Stimulated activated CD8-positive, alpha-beta memory T cell treated with anti-CD3 and anti-CD28 coated beads, Interleukin-4, amount 100 ng/mL, for 1 hour (primary cell): Measurements from ENCODE around the gene IVNS1ABP.
"Not testable (repeated sequence)": the region's sequence is repeated elsewhere in the genome, so short reads cannot be mapped to it uniquely, and the experiment has no call there.

Experiments used
- DNase-seq, 2 donors: peaks; one replicate each; pipeline ENCODE4 v3.0.0-alpha.2; 2020; ENCODE audit warnings: low read depth in 2 of 2, low spot score in 1 of 2

IVNS1ABP gene

DNA sequence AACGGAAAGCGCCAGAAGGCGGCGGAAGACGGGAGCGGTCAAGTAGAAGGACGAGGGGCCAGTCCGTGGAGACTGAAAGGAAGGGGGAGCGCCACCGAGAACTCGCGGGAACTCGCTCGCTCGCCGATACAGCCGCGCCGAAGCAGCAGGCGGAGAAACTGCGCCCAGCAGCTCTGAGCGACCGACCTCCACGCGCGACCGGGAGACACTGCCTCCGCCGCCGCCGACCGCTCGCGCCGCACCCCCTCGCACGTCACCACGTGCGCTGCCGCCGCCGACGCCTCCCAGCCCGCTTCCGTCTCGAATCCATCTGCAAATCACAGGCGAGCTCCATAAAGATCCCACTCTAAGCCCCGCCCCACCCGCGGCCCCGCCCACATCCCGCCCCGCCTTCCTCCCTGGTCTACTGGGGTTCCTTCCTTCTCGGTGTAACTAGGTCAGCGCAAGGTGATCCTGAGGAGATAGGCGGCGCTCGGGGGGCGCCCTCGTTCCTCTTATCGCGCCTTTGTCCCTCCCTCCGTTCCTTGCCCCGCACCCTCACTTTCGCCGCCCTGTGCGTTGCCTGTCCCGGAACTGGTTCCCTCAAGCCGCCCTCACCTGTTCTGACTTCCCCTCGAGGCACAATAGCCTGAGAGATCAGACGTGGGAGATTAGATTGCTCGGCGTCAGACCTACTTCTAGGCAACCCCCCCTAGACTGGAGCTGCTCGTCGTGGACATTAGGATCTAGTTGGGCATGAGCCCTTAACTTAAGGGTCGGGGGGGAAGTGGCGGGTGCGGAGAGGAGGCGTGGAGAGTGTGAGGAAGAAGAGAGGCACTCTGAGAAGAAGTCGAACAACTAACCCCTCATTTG lies at the start of gene IVNS1ABP:
Gene IVNS1ABP (minus strand): TSS at position 210 of the 852 bp plus-strand sequence. CDS start 7,750 bp downstream, outside the sequence.
- peak; percentile 90 to 94 for DNase-seq

DNA sequence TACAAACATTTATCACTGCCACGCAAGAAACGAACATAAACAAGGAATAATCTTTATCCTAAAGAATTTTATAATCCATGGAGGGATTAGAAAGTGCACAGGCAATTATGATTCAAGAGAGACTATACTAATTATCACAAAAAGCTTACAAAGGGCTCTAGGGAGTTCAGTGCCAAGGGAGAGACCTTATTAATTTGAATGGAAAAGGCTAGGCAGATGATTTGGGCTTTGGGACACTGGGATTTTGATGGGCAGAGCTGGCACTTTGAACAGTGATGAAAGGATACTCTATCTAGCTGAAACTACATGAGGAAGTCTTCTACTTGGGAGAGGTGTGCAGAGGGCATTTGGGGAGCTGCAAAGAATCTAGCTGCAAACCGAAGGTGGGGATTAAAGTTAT lies 48.9 kb upstream of the IVNS1ABP start:
- DNase-seq = no peak

DNA sequence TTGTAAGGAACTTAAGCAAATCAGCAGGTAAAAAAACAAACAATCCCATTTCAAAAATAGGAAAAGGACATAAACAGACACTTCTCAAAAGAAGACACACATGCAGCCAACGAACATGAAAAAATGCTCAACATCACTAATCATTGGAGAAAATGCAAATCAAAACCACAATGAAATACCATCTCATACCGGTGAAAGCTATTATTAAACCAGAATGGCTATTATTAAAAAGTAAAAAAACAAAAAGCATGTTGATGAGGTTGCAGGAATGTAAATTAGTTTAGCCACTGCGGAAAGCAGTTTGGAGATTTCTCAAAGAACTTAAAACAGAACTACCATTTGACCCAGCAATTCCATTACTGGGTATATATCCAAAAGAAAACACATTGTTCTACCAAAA lies 47.5 kb upstream of the IVNS1ABP start:
- not testable (repeated sequence) for DNase-seq

DNA sequence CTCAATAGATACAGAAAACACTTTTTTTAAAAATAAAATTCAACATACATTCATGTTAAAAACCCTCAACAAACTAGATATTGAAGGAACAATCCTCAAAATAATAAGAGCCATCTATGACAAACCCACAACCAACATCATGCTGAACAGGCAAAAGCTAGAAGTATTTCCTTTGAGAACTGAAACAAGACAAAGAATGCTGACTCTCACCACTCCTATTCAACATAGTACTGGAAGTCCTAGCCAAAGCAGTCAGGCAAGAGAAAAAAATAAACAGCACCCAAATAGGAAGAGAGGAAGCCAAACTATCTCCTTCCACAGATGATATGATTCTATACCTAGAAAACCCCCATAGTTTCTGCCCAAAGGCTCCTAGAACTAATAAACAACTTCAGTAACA lies 46.2 kb upstream of the IVNS1ABP start:
- no peak for DNase-seq

DNA sequence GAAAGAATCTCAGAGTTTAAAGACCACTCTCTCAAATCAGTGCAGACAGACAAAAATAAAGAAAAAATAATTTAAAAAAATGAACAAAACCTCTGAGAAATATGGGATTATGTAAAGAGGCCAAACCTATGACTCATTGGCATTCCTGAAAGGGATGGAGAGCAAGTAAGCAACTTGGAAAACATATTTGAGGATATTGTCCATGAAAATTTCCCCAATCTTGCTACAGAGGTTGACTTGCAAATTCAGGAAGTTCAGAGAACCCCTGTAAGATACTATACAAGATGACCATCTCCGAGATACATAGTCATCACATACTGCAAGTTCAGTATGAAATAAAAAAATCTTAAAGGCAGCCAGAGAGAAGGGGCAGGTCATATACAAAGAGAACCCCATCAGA lies 43.7 kb upstream of the IVNS1ABP start:
- DNase-seq = no peak

DNA sequence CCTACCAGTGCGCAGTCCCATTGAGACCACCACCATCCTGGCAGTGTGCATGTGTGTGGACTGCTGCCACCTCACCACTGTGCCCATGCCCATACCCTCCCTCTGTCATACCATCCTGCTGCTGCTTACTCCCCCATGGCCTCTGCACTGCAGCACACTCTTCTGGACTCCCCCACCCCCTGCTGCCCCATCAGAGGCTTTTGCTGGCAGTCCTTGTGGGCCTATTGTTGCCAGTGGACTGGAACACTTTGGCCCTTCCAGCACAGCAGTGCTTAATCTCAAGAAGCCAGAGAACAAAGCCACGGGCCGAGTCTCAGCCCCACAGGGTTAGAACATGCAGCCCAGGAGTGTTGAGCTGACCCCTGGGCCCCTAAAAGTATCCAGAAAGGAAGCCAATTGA lies 41.9 kb upstream of the IVNS1ABP start:
- no peak for DNase-seq

DNA sequence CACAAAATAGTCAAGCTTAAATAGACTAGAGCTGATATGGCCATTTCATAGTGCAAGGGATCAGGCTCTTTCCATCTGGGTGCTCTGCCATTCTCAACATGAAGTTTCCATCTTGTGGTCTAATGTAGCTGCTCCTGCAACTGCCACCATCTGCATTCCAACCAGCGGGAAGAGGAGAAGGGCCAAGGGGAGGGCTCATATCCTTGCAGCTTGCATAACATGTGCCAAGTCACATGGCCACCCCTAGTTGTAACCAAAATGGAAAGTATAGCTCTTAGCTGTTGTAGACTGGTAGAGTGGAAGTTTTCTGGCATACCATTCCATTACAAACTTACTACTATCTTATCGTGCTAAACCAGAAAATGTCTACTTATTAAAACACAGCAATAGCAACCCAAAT lies 38.9 kb upstream of the IVNS1ABP start:
- no peak for DNase-seq

DNA sequence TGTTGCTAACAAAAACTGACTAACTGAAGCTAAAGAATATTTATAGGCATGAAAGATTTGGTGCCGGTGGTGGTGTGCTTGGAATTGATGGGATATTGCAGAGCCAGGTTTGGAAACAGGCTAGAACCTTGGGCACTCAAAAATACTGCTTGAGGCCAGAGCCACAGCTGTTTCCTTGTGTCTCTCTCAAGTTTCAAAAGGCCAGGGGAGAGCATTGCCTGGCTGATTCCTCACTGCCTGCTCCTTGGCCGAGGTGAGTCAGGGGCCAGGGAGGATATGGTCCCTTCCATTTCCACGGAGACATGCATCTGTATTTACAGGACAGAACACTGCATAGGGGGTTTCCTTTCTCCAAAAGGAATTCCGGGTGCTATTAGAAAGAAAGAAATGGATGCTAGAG lies 36.1 kb upstream of the IVNS1ABP start:
- no peak for DNase-seq

DNA sequence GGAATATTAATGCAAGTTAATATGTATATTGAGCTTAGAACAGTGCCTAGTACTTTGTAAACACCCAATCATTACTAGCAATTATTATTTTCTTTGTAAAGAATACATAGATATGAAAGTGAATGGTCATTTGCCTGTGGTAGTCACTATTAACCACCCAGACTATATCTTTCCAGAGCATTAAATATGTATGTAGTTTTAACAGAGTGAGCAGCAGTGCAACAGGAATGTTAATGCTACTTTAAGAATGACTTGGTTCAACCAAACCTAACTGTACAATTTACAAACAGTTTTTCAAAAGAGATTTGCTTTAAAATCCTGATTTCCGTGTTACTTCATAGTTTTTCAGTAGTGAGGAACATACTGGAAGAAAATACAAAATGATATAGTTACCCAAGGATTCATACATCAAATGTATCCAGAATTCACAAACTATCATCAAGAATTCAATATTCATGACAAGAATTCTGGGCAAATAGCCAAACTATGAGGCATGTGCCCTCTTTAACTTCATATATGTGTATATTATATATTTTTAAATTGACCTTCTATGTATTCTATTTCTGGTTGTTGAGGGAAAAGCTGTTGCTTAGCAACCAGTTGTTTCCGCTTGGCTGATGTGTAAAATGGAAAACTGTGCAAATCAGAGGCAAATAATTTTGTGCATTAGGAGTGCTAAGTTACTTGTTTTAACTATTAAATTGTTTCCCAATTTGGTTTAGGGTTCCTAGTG lies 34.9 kb upstream of the IVNS1ABP start:
- no peak for DNase-seq

DNA sequence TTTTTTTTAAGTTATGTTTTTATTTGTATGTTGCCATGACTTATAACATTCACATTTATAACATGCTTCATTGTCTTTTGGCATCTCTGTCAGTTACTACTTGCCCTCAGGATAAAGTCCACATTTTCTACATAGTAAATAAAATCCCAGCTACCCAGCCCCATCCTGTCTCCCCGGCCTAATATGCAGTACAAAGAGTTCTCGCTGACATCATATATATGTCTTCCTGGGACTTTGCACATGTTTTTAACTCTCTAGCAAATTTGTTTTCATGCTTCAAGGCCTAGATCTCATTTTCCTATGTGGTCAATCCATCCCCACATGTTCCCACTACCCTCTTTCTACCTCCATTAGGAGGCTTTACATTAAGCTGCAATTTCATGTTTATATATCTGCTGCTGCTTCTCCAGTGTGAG lies 33.0 kb upstream of the IVNS1ABP start:
- no peak for DNase-seq

DNA sequence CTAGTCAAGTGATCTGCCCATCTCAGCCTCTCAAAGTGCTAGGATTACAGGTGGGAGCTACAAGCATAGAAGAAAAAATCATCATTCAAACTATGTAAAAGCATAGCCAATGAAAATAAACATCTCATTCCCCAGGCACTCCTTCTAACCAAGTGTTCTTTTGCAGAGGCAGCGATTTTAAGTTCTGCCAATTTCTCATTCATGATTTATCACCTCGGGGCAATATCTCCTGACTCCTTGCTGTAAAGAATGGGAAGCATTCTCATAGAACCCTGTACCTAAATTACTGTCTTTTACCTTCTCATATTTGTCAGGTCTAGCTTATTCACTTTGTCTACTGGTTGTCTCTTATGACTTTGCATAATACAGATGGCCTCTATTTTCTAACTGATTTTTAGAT lies 32.5 kb upstream of the IVNS1ABP start:
- DNase-seq = no peak

DNA sequence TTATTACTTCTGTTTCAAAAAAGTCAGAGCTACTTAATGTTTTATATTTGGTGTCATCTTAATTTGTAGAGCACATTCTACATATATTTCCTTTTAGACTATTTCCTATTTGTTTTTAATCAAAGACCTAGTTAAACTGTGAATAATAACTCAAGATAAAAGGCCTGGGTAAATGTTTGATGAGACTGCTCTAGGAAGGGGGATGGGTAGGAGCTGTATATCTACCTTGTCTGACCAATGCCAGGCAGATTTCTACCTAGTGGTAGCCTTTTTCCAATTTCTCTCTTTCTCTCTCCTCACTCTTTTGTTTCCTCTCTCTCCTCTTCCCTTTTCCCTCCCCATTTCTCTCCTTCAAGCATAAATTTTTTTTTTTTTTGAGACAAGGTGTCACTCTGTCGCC lies 31.9 kb upstream of the IVNS1ABP start:
- DNase-seq = no peak

DNA sequence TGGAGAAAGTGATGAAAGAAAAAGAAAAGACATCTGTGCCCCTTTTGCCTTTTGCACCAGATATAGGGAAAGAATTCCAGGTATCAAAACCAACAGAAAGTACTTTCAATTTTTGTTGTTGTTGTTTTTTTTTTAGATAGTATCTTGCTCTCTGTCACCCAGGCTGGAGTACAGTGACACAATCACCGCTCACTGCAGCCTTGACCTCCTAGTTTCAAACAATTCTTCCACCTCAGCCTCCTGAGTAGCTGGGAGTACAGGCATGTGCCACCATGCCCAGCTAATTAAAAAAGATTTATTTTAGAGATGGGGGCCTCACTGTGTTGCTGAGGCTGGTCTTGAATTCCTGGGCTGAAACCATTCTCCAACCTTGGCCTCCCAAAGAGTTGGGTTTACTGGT lies 31.3 kb upstream of the IVNS1ABP start:
- no peak for DNase-seq

DNA sequence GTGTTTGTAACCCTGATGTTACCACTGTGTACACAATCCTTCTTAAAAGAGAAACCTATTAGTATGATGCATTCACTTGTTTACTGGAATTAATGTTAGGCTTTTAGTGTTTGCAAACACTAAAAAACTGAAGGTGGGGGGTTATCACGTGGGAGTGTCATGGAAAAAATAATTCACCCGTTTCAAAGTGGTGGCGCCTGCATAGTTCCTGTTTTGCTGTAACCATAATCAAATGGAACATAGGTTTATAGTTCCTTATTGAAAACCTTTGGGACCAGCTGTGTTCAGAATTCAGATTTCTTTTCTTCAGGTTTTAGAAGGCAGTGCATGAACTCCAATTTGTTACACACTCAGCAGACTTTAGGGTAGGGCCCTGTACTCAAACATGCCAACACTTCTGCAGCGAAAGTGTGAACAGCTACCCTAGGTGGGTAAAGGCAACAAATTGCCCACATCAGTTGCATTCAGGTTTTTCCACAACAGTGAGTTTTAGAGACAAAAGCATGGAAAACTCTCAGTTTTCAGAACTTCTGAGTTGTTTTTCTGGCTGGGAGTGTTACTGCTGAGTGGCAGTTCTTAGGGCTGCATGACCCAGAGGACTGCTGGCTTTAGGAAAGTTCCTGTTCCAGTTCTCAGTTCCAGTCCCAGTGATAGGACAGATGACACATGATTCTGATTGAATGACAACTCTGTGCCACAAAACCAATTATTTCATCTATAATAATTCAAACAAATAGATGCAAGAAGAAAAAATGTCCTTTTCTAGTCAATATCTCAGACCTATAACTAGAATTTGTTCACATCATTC lies 29.1 kb upstream of the IVNS1ABP start:
- DNase-seq = no peak

DNA sequence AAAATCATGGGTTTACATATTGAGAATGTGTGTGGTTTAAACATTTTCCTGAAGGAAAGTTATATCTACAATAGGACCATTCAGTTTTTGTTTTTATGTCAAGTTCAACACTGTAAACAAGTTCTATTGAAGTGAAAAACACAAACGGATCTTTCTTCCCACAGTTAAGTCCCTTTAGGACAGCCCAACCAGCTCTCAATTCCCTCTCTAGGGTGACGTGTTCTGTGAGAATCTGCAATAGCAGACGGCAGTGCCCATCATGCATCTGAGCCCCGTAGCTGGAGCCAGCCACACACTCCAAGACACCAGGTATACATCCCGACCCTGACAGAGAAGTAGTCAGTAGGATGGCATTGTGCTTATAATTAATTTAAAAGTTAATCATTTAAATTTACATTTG lies 26.3 kb upstream of the IVNS1ABP start:
- DNase-seq = no peak

DNA sequence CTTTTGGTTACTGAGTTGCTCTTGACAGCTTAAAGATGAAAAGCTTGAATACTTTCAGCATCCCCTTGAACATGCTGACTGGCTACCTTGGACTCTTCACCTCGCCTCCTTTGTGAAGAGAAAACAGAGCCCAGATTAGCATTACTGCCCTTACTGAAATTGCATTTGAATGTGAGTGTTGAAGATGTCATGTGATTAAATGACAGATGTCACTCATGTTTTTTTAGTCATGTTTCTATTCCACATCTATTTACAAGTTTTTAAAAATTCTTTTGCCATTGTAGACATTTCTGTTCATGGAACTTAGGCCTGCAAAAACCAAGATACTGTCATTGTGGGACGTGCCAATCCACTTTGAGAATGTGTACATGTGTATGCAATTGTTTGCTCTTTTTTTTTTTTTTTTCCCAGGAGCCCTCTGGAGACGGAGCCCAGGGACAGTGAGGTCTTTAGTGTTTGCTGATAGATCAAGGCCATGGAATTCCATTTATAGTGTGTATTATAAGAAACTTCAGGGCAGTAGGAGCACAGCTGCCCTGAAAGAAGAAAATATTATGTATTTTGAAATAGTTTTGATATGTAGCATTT lies 25.7 kb upstream of the IVNS1ABP start:
- no peak for DNase-seq

DNA sequence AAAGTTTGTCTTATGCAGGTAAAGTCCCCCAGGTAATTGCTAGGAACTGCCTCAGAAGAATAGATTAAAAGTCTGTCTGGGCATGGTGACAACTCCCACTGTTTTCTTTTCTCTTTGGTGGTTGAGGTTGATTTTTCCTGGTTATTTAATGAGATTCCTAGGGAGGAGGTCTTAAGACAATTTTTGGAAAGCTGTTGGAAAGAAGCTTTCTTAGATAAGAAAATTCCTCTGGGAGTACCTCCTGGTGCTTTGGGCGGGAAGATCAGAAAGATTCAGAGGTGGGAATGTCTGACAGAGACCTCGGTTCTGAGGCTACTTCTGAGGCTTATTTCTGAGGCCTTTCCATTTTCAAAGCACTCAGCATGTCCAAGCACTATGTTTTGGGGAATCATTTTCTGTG lies 25.0 kb upstream of the IVNS1ABP start:
- no peak for DNase-seq

DNA sequence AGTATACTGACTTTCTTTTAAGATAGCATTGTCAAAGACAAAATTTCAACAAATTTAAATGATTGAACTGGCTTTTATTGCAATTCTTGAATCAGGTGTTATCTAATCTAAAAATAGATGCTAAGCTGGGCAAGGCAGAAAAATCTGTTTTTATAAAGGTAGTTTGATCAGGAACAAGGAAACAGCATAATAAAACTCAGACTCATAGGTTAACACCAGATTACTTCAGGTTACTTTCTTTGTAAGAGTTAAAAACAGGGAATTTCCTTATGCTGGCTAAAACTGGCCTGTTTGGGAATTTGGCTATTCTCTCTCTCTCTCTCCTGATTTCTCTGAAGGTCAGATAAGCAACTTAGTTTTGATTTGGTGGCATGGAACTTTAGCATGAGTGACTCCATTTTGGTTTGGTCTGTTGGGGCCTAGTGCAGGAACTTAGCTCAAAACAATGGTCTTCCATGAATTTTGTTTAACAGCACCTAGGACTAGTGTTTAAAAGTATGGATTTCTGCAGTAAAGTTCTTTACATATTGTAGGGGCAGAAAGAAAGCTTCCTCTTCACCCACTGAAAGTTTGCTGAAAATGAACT lies 24.2 kb upstream of the IVNS1ABP start:
- DNase-seq = no peak

DNA sequence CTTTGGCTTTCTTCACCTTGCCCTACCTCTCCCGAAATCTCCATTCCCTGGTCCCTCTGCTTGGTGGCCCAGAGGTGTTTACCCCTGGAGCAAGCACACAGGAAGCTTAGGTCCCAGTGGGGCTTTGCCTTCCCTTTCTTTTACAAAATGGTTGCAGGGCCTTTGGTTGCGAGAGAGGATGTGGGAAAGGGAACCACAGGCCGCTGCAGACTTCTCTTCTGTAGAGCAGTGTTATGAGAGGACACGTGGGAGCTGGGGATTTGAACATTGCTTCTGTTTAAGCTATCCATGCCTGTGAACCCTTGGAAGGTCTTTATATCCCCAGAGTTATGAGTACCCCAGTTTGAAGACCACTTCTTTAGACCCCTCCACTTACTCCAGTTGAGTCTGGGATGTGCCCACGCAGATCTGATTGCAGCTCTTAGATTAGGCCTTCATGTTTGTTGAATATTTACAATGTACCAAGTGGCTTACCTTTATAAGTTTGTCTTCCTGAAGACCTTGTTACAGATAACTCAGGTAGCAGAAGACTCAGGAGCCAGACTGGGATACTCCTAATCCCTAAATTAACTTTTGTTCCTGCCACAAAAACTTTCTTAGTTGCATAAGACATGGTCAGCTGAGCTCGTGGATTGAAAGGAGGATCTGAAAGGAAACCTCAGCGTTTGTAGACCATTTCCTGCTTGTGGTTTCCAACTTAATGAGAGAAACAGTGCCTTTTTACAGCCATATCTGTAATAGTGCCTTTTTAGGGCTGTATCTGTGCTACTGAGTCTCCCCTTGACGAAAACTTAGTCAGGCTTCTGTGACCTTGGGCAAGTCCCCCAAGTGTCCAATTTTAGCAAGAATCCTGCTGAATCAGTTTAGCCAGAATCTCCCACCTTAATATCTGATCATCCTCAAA lies 21.9 kb upstream of the IVNS1ABP start:
- DNase-seq = no peak

DNA sequence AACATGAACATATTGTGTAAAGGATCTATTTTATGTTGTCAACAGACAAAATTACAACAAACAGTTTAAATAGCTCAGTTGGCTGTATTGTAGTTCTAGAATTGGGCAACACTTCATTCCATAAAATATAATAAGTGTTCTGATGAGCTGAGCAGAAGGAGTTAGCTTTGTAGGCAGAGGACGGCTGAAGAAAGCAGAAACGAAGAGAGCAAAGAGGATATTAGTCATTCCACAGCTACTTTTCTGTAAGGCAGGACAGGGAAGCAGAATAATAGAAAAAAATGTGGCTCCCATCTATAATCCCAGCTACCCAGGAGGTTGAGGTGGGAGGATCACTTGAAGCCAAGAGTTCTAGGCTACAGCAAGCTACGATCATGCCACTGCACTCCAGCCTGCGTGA lies 20.2 kb upstream of the IVNS1ABP start:
- DNase-seq = no peak
